CD14-positive monocyte (primary cell): ENCODE measurements around the gene TCF4. TPM values are rescaled to one million over a fixed set of nuclear protein-coding genes. Genes with fewer than 3 reads are reported as not detected.

Experiments used
- DNase-seq, 3 donors: peaks; one replicate each; pipeline ENCODE4 v3.0.0-alpha.2; 2011 to 2022
- H2AFZ ChIP-seq: 2 replicates; pipeline ENCODE4 v1.6.0; 2012; ENCODE audit warnings: mild to moderate bottlenecking, low read depth, low read length, inconsistent platforms; ENCODE audit not compliant: insufficient read depth, poor library complexity, severe bottlenecking
- H3K27ac ChIP-seq, 2 donors: 1 replicate in 1 of 2; 2 replicates in 1 of 2; pipeline ENCODE4 v1.5.1; 2012 to 2013; ENCODE audit warnings: low read length in 2 of 2, control low read depth in 1 of 2, inconsistent platforms in 1 of 2, low read depth in 1 of 2, mild to moderate bottlenecking in 1 of 2
- H3K27me3 ChIP-seq, 2 donors: one replicate each; pipeline versions ENCODE4 v1.6.0 to v1.6.1; 2011 to 2013; ENCODE audit warnings: low read length in 2 of 2; ENCODE audit not compliant: control insufficient read depth in 2 of 2, insufficient read depth in 2 of 2
- H3K36me3 ChIP-seq, 2 donors: replicated peaks in 1 of 2; 1 replicate in 1 of 2; 2 replicates in 1 of 2; pipeline versions ENCODE4 v1.5.1 to v1.6.1; 2012 to 2013; ENCODE audit warnings: low read length in 2 of 2, control low read depth in 1 of 2, inconsistent platforms in 1 of 2, mild to moderate bottlenecking in 1 of 2; ENCODE audit not compliant: insufficient read depth in 2 of 2, control insufficient read depth in 1 of 2
- H3K4me1 ChIP-seq, 2 donors: 1 replicate in 1 of 2; 2 replicates in 1 of 2; pipeline versions ENCODE4 v1.5.1 to v1.6.1; 2012 to 2013; ENCODE audit warnings: low read length in 2 of 2, control low read depth in 1 of 2, inconsistent platforms in 1 of 2, mild to moderate bottlenecking in 1 of 2, moderate library complexity in 1 of 2; ENCODE audit not compliant: insufficient read depth in 2 of 2, control insufficient read depth in 1 of 2
- H3K4me2 ChIP-seq: replicated peaks from 2 replicates; pipeline ENCODE3; 2012; ENCODE audit warnings: low read length, moderate library complexity, mild to moderate bottlenecking; ENCODE audit not compliant: poor library complexity, severe bottlenecking; ENCODE audit errors: extremely low read depth
- H3K4me3 ChIP-seq, 3 experiments: fragments of 200-600 bp in 1 of 3; sonication (generic) in 1 of 3; replicated peaks in 1 of 3; 1 replicate in 2 of 3; 2 replicates in 1 of 3; pipeline ENCODE4 v1.5.1; 2011 to 2013; ENCODE audit warnings: low read length in 3 of 3, mild to moderate bottlenecking in 3 of 3, control low read depth in 2 of 3, low read depth in 2 of 3, inconsistent platforms in 1 of 3, moderate library complexity in 1 of 3
- H3K79me2 ChIP-seq: 2 replicates; pipeline ENCODE4 v1.6.0; 2012; ENCODE audit warnings: mild to moderate bottlenecking, control low read depth, inconsistent platforms, low read length, moderate library complexity; ENCODE audit not compliant: insufficient read depth
- H3K9ac ChIP-seq: 2 replicates; pipeline ENCODE4 v1.6.0; 2017; ENCODE audit warnings: low read length, mild to moderate bottlenecking; ENCODE audit not compliant: insufficient read depth, poor library complexity, severe bottlenecking
- H3K9me3 ChIP-seq, 2 donors: replicated peaks in 1 of 2; 1 replicate in 1 of 2; 2 replicates in 1 of 2; pipeline versions ENCODE4 v1.5.1 to v1.6.1; 2012 to 2013; ENCODE audit warnings: low read length in 2 of 2, control low read depth in 1 of 2; ENCODE audit not compliant: control insufficient read depth in 1 of 2, insufficient read depth in 1 of 2
- H4K20me1 ChIP-seq: 2 replicates; pipeline ENCODE4 v1.6.0; 2012; ENCODE audit warnings: mild to moderate bottlenecking, low read length, control low read depth, moderate library complexity; ENCODE audit not compliant: insufficient read depth
- H3K27ac Mint-ChIP-seq, 7 donors: one replicate each; pipeline ENCODE4 v1.8.0; 2020; ENCODE audit warnings: mild to moderate bottlenecking in 7 of 7, mixed read lengths in 7 of 7, moderate library complexity in 6 of 7, inconsistent platforms in 2 of 7
- H3K27me3 Mint-ChIP-seq, 3 donors: one replicate each; pipeline ENCODE4 v1.8.0; 2021 to 2022; ENCODE audit warnings: low read depth in 3 of 3, mild to moderate bottlenecking in 3 of 3, mixed read lengths in 3 of 3, moderate library complexity in 3 of 3, inconsistent platforms in 1 of 3
- H3K36me3 Mint-ChIP-seq, 2 donors: one replicate each; pipeline ENCODE4 v1.8.0; 2020; ENCODE audit warnings: mixed read lengths in 2 of 2, inconsistent platforms in 1 of 2, mild to moderate bottlenecking in 1 of 2
- H3K4me1 Mint-ChIP-seq: one replicate; pipeline ENCODE4 v1.8.0; 2020; ENCODE audit warnings: mild to moderate bottlenecking, mixed read lengths
- H3K4me3 Mint-ChIP-seq, 2 donors: one replicate each; pipeline ENCODE4 v1.8.0; 2020; ENCODE audit warnings: mild to moderate bottlenecking in 2 of 2, mixed read lengths in 2 of 2, moderate library complexity in 1 of 2
- H3K9me3 Mint-ChIP-seq, 7 donors: one replicate each; pipeline ENCODE4 v1.8.0; 2020 to 2022; ENCODE audit warnings: mixed read lengths in 7 of 7, mild to moderate bottlenecking in 6 of 7, moderate library complexity in 6 of 7, inconsistent platforms in 2 of 7
- WGBS: methylation state at CpG from one replicate; pipeline ENCODE4 v1.1.5; 2013; ENCODE audit warnings: missing lambda C conversion rate; ENCODE audit not compliant: insufficient coverage; 5-methylcytosine and 5-hydroxymethylcytosine counted together
- intact Hi-C, 2 donors: fragments of 100-400 bp; cut with micrococcal nuclease; formaldehyde crosslinking; loops; one replicate each; pipeline versions ENCODE4 v1.15.0 to v1.15.1; 2023
- polyA plus RNA-seq, 3 donors: library from polyadenylated mRNA; depleted of rRNA in 1 of 3; unstranded in 2 of 3; stranded (reverse) in 1 of 3; fragments of 300-500 nt in 2 of 3; fragments of >200 nt in 1 of 3; fragmentation: Illumina TruSeq in 2 of 3; gene quantifications; 1 replicate in 2 of 3; 2 replicates in 1 of 3; pipeline ENCODE4 v1.2.3, GENCODE V29; 2012 to 2021
- TF ChIP-seq, protein P1 (sequence below): fragments of 200-600 bp; IDR thresholded peaks from one replicate; pipeline ENCODE4 v1.8.0; 2022; ENCODE audit warnings: antibody characterized with exemption, mild to moderate bottlenecking

TCF4 gene
- polyA plus RNA-seq, 3 donors: 5.9 to 12.9 (median 10.7) TPM

DNA sequence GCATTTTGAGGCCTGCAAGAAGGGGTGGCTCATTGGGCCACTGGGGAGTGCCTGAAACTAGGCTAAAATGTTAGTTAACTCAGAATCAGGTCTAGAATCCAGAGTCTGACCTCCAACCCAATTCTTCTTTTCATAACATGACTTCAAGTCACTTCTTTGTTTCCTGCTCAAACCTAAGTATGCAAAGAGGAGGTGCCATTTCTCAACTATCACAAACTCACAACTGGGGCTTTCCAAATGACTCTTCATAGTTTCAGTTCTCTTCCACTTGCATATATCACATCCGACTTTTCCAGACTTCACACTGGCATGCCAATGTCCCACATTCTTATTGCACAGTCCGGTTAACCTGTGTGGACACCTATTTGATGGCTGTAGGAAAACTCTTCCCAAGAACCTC, 211.6 kb downstream of the TCF4 start:
- peaks cover 9% of the 10 kb centered on the region for H3K4me1 Mint-ChIP-seq
- H3K4me3 ChIP-seq: no peak overlapping the region
- peaks cover 0 to 9% (median 6%) of the 10 kb centered on the region in 7 donors for H3K9me3 Mint-ChIP-seq
- intact Hi-C loops: no loop called here
- no peaks in the 10 kb centered on the region for H3K27me3 Mint-ChIP-seq
- H2AFZ ChIP-seq: no peak overlapping the region
- H3K4me3 Mint-ChIP-seq: no peak overlapping the region
- WGBS: 71% methylated on average over 2 of the region's 2 CpGs
- peak; percentile 1 to 60 (median 17) for DNase-seq
- no peaks in the 10 kb centered on the region for H3K4me1 ChIP-seq
- no peaks in the 10 kb centered on the region for H4K20me1 ChIP-seq
- H3K9me3 ChIP-seq: peaks cover 0 to 11% of the 10 kb centered on the region in 2 donors
- no peak overlapping the region for H3K4me2 ChIP-seq
- no peaks in the 10 kb centered on the region for H3K36me3 ChIP-seq
- H3K9ac ChIP-seq: no peak overlapping the region
- H3K27ac ChIP-seq: peak overlapping the region; percentile 2 to 20
- TF ChIP-seq, protein P1, sequence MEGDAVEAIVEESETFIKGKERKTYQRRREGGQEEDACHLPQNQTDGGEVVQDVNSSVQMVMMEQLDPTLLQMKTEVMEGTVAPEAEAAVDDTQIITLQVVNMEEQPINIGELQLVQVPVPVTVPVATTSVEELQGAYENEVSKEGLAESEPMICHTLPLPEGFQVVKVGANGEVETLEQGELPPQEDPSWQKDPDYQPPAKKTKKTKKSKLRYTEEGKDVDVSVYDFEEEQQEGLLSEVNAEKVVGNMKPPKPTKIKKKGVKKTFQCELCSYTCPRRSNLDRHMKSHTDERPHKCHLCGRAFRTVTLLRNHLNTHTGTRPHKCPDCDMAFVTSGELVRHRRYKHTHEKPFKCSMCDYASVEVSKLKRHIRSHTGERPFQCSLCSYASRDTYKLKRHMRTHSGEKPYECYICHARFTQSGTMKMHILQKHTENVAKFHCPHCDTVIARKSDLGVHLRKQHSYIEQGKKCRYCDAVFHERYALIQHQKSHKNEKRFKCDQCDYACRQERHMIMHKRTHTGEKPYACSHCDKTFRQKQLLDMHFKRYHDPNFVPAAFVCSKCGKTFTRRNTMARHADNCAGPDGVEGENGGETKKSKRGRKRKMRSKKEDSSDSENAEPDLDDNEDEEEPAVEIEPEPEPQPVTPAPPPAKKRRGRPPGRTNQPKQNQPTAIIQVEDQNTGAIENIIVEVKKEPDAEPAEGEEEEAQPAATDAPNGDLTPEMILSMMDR: no peak
- no peak overlapping the region for H3K27ac Mint-ChIP-seq
- no peaks in the 10 kb centered on the region for H3K27me3 ChIP-seq
- H3K36me3 Mint-ChIP-seq: peaks cover 0 to 3% of the 10 kb centered on the region in 2 donors
- H3K79me2 ChIP-seq: no peaks in the 10 kb centered on the region

DNA sequence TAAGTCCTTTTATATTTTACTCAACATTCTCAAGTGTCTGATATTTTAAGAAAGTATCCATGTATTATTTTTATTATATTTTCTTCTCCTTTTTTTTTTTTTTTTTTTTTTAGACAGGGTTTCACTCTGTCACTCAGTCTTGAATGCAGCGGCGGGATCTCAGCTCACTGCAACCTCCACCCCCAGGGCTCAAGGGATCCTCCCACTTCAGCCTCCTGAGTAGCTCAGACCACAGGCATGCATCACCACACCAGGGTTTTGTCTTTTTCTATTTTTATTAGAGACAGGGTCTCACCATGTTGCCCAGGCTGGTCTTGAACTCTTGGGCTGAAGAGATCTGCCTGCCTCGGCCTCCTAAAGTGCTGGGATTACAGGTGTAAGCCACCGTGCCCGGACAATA, 212.1 kb downstream of the TCF4 start:
- Histone ChIP-seq H3K27ac (peak overlapping the region; percentile 2 to 20), H4K20me1 (no peaks in the 10 kb centered on the region), H3K9ac (no peak overlapping the region), H3K27me3 (no peaks in the 10 kb centered on the region), H3K36me3 (no peaks in the 10 kb centered on the region), H3K79me2 (no peaks in the 10 kb centered on the region), H3K4me3 (no peak overlapping the region), H2AFZ (no peak overlapping the region), H3K4me2 (no peak overlapping the region), H3K4me1 (no peaks in the 10 kb centered on the region), H3K9me3 (peaks cover 0 to 11% of the 10 kb centered on the region in 2 donors)
- Mint-ChIP-seq H3K27ac (peak overlapping the region in 1 of 7 donors; percentile 60), H3K27me3 (no peaks in the 10 kb centered on the region), H3K36me3 (peaks cover 0 to 3% of the 10 kb centered on the region in 2 donors), H3K4me1 (peaks cover 9% of the 10 kb centered on the region), H3K4me3 (no peak overlapping the region), H3K9me3 (peaks cover 0 to 9% (median 6%) of the 10 kb centered on the region in 7 donors)
- intact Hi-C loops: no loop called here
- TF ChIP-seq, protein P1: no peak
- DNase-seq: no peak
- WGBS: 100% methylated on average over 2 of the region's 5 CpGs
